Esophagus squamous epithelium (tissue), 5 donors: ENCODE measurements around the gene SLC7A5. TPM values are rescaled to one million over a fixed set of nuclear protein-coding genes. Genes with fewer than 3 reads are reported as not detected.
"Not testable (repeated sequence)": the region's sequence is repeated elsewhere in the genome, so short reads cannot be mapped to it uniquely, and the experiment has no call there.

Experiments
- DNase-seq: peaks from one replicate; lab custom pipeline; 2025; lab: John Stamatoyannopoulos, UW
- H3K27ac ChIP-seq, 4 donors: fragments of 200-600 bp; sonication (generic); one replicate each; pipeline ENCODE4 v1.5.1; 2016 to 2019; ENCODE audit warnings: mild to moderate bottlenecking in 1 of 4
- H3K27me3 ChIP-seq, 4 donors: fragments of 200-600 bp; sonication (generic); 1 replicate in 3 of 4; 2 replicates in 1 of 4; pipeline versions ENCODE4 v1.5.1 to v1.6.0; 2017 to 2021; ENCODE audit warnings: antibody characterized with exemption in 1 of 4
- H3K36me3 ChIP-seq, 3 donors: fragments of 200-600 bp; sonication (generic); one replicate each; pipeline ENCODE4 v1.5.1; 2016 to 2019
- H3K4me1 ChIP-seq, 3 donors: fragments of 200-600 bp; sonication (generic); one replicate each; pipeline ENCODE4 v1.5.1; 2017 to 2019
- H3K4me3 ChIP-seq, 4 donors: fragments of 200-600 bp; sonication (generic); 1 replicate in 3 of 4; 2 replicates in 1 of 4; pipeline ENCODE4 v1.5.1; 2016 to 2019; ENCODE audit warnings: mild to moderate bottlenecking in 2 of 4, moderate library complexity in 1 of 4
- H3K9me3 ChIP-seq, 3 donors: fragments of 200-600 bp; sonication (generic); one replicate each; pipeline ENCODE4 v1.5.1; 2016 to 2019
- CTCF ChIP-seq, 6 experiments: fragments of 450-650 bp in 4 of 6; fragments of 200-600 bp in 2 of 6; sonication (generic) in 2 of 6; IDR thresholded peaks; one replicate each; pipeline ENCODE4 v1.5.1; 2016 to 2019; ENCODE audit warnings: antibody characterized with exemption in 6 of 6, mild to moderate bottlenecking in 4 of 6, moderate library complexity in 4 of 6
- POLR2A ChIP-seq, 4 donors: fragments of 450-650 bp; IDR thresholded peaks; one replicate each; pipeline ENCODE4 v1.6.1; 2017; ENCODE audit warnings: antibody characterized with exemption in 4 of 4, mild to moderate bottlenecking in 4 of 4, moderate library complexity in 3 of 4
- WGBS, 2 donors: methylation state at CpG; one replicate each; pipeline ENCODE4 v1.1.5; 2018; 5-methylcytosine and 5-hydroxymethylcytosine counted together
- intact Hi-C: fragments of 100-400 bp; cut with DNase I; formaldehyde crosslinking; loops from one replicate; pipeline ENCODE4 v1.15.0; 2022
- total RNA-seq, 4 donors: library from RNA; depleted of rRNA; stranded (reverse); fragments of >200 nt; gene quantifications; one replicate each; pipeline ENCODE4 v1.1.0, GENCODE V29; 2016
- donor health status: DM: yes; HTN: yes; CAD: no.

The SLC7A5 gene
- total RNA-seq, 4 donors from 2014 or later, result 75.3 to 179 (median 145) TPM

- WGBS, 2 donors, result 65 to 68% methylated on average over 4 of the region's 11 CpGs
- no peak for DNase-seq
- Histone ChIP-seq H3K36me3 (no peaks in the 10 kb centered on the region), H3K4me1 (peaks cover 2 to 4% (median 3%) of the 10 kb centered on the region in 3 donors), H3K27me3 (peaks cover 0 to 30% (median 0%) of the 10 kb centered on the region in 4 donors), H3K9me3 (peaks cover 0 to 30% (median 28%) of the 10 kb centered on the region in 3 donors), H3K27ac (no peak overlapping the region), H3K4me3 (no peak overlapping the region)
- TF ChIP-seq CTCF (IDR thresholded peaks at IDR 0.05) (no peak), POLR2A (IDR thresholded peaks at IDR 0.05) (no peak)
- intact Hi-C loops, result no loop called here
Observed at GRCh38 chr16:87816507-87817100, 52.7 kb downstream of the SLC7A5 start.

- no peak for TF ChIP-seq POLR2A (IDR thresholded peaks at IDR 0.05)
- no peak for TF ChIP-seq CTCF (IDR thresholded peaks at IDR 0.05)
- Histone ChIP-seq H3K27me3 (peaks cover 0 to 33% (median 0%) of the 10 kb centered on the region in 4 donors), H3K9me3 (peaks cover 0 to 30% (median 28%) of the 10 kb centered on the region in 3 donors), H3K4me3 (no peak overlapping the region), H3K27ac (no peak overlapping the region), H3K36me3 (no peaks in the 10 kb centered on the region), H3K4me1 (no peaks in the 10 kb centered on the region)
- intact Hi-C loops, result no loop called here
- WGBS, 2 donors, result 62 to 73% methylated on average over 2 to 4 of the region's 5 CpGs
- no peak for DNase-seq
Observed at GRCh38 chr16:87815567-87815966, 53.7 kb downstream of the SLC7A5 start.

GRCh38 chr16:87812200-87812656 lies 57.1 kb downstream of the SLC7A5 start:
- H3K36me3 ChIP-seq, result no peaks in the 10 kb centered on the region
- H3K4me3 ChIP-seq, result no peak overlapping the region
- H3K27ac ChIP-seq, result no peak overlapping the region
- peaks cover 0 to 13% (median 10%) of the 10 kb centered on the region in 3 donors for H3K9me3 ChIP-seq
- WGBS, 2 donors, result 53 to 76% methylated on average over 7 to 8 of the region's 10 CpGs
- peaks cover 0 to 57% (median 0%) of the 10 kb centered on the region in 4 donors for H3K27me3 ChIP-seq
- TF ChIP-seq POLR2A (IDR thresholded peaks at IDR 0.05), result no peak
- TF ChIP-seq CTCF (IDR thresholded peaks at IDR 0.05), result no peak
- intact Hi-C loops, result no loop called here
- DNase-seq, result no peak
- H3K4me1 ChIP-seq, result peaks cover 6 to 31% (median 13%) of the 10 kb centered on the region in 3 donors

- peaks cover 0 to 63% (median 0%) of the 10 kb centered on the region in 4 donors for H3K27me3 ChIP-seq
- peaks cover 12 to 39% (median 19%) of the 10 kb centered on the region in 3 donors for H3K4me1 ChIP-seq
- H3K9me3 ChIP-seq, H3K27ac ChIP-seq, DNase-seq, intact Hi-C loops, H3K4me3 ChIP-seq, H3K36me3 ChIP-seq: not testable (repeated sequence)
- 58% methylated on average over 1 of the region's 1 CpG; no CpG with 5 or more reads in 1 of the 2 donors for WGBS, 2 donors
Observed at GRCh38 chr16:87811454-87811853, 57.9 kb downstream of the SLC7A5 start.

GRCh38 chr16:87809150-87809902 lies 60.0 kb downstream of the SLC7A5 start:
- 44 to 53% methylated on average over 13 to 14 of the region's 15 CpGs for WGBS, 2 donors
- no peak overlapping the region for H3K4me3 ChIP-seq
- intact Hi-C loops, result no loop called here
- no peak for TF ChIP-seq POLR2A (IDR thresholded peaks at IDR 0.05)
- no peak for TF ChIP-seq CTCF (IDR thresholded peaks at IDR 0.05)
- no peaks in the 10 kb centered on the region for H3K9me3 ChIP-seq
- peak overlapping the region in 3 of 4 donors; percentile 22 to 87 (median 39) for H3K27ac ChIP-seq
- H3K4me1 ChIP-seq, result peaks cover 21 to 60% (median 30%) of the 10 kb centered on the region in 3 donors
- peaks cover 0 to 77% (median 0%) of the 10 kb centered on the region in 4 donors for H3K27me3 ChIP-seq
- no peak for DNase-seq
- no peaks in the 10 kb centered on the region for H3K36me3 ChIP-seq
